ENCODE measurements around the gene ZNF324. TPM values are rescaled to one million over a fixed set of nuclear protein-coding genes. Genes with fewer than 3 reads are reported as not detected.

The ZNF324 gene
- total RNA-seq, 1 experiment from 2014 or later = 8.1 TPM

DNA sequence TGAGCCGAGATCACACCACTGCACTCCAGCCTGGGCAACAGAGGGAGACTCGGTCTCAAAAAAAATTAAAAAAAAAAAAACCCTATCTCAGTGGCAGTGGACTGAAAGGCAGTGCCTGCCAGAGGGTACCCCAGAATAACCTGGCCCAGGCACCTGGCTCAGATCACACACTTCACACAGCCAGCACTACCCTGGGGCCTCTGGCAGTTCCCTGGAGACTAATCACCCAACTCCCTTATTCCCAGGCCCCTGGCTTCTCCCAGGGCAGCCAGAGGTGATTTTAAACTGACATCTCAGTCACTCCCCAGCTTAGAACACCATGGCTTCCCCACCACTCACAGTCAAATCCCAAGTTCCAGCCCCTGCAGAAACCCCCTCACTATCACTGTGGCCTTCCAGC, 48.4 kb downstream of the ZNF324 start:
- CTCF ChIA-PET = no interaction called here
- H3K4me1 ChIP-seq (replicated peaks; ENCODE audit: insufficient read depth) = peaks cover 6% of the 10 kb centered on the region
- no peak overlapping the region for H3K27ac ChIP-seq
- no peaks in the 10 kb centered on the region for H3K9me2 ChIP-seq (ENCODE audit: insufficient read depth)
- H3K36me3 ChIP-seq (ENCODE audit: low read depth) = no peaks in the 10 kb centered on the region
- H2AFZ ChIP-seq = no peak overlapping the region
- POLR2A ChIA-PET (ENCODE audit: unreplicated experiment) = no interaction called here
- no peak overlapping the region for H3K4me2 ChIP-seq
- intact Hi-C loops (cut with micrococcal nuclease; ENCODE audit: unreplicated experiment) = loop anchor here (5.0 kb wide), 1 partner anchor 1413 kb away; no protein-coding TSS in a partner anchor
- no peaks in the 10 kb centered on the region for H4K20me1 ChIP-seq (ENCODE audit: insufficient read depth)
- TF ChIP-seq EZH2 (IDR thresholded peaks at IDR 0.05; ENCODE audit: low read depth) (no peak), CTCF (conservative IDR thresholded peaks at IDR 0.05) (no peak)
- DNase-seq = no peak
- peaks cover 12% of the 10 kb centered on the region; the same call in 1 of the 2 replicates for H3F3A ChIP-seq (ENCODE audit: insufficient read depth, low read depth)
- no peaks in the 10 kb centered on the region for H3K27me3 ChIP-seq (ENCODE audit: insufficient read depth, low read depth)
- H3K9me3 ChIP-seq (ENCODE audit: insufficient read depth, low read depth) = no peaks in the 10 kb centered on the region
- BruUV-seq (replicated peaks) = no TSS peak
- H3K79me2 ChIP-seq (ENCODE audit: low read depth) = peaks cover 18% of the 10 kb centered on the region
- no peak overlapping the region for H3K4me3 ChIP-seq

- peaks cover 18% of the 10 kb centered on the region for H3K79me2 ChIP-seq (ENCODE audit: low read depth)
- intact Hi-C loops (cut with micrococcal nuclease; ENCODE audit: unreplicated experiment) = loop anchor here (5.0 kb wide), 1 partner anchor 1414 kb away; no protein-coding TSS in a partner anchor
- H3K4me2 ChIP-seq = no peak overlapping the region
- H3K4me3 ChIP-seq = no peak overlapping the region
- peaks cover 10% of the 10 kb centered on the region for H3K4me1 ChIP-seq (replicated peaks; ENCODE audit: insufficient read depth)
- no peaks in the 10 kb centered on the region for H3K9me3 ChIP-seq (ENCODE audit: insufficient read depth, low read depth)
- peaks cover 14% of the 10 kb centered on the region; the same call in 1 of the 2 replicates for H3F3A ChIP-seq (ENCODE audit: insufficient read depth, low read depth)
- no peak overlapping the region for H3K27ac ChIP-seq
- H3K36me3 ChIP-seq (ENCODE audit: low read depth) = no peaks in the 10 kb centered on the region
- DNase-seq = no peak
- BruUV-seq (replicated peaks) = TSS peak; percentile 13
- no peak overlapping the region for H2AFZ ChIP-seq
- H3K27me3 ChIP-seq (ENCODE audit: insufficient read depth, low read depth) = no peaks in the 10 kb centered on the region
- ChIA-PET CTCF (no interaction called here), POLR2A (ENCODE audit: unreplicated experiment) (no interaction called here)
- no peaks in the 10 kb centered on the region for H4K20me1 ChIP-seq (ENCODE audit: insufficient read depth)
- TF ChIP-seq EZH2 (IDR thresholded peaks at IDR 0.05; ENCODE audit: low read depth) (no peak), CTCF (conservative IDR thresholded peaks at IDR 0.05) (no peak)
- no peaks in the 10 kb centered on the region for H3K9me2 ChIP-seq (ENCODE audit: insufficient read depth)
Measured at GRCh38 chr19:58516246-58516836, 49.5 kb downstream of the ZNF324 start.

DNA sequence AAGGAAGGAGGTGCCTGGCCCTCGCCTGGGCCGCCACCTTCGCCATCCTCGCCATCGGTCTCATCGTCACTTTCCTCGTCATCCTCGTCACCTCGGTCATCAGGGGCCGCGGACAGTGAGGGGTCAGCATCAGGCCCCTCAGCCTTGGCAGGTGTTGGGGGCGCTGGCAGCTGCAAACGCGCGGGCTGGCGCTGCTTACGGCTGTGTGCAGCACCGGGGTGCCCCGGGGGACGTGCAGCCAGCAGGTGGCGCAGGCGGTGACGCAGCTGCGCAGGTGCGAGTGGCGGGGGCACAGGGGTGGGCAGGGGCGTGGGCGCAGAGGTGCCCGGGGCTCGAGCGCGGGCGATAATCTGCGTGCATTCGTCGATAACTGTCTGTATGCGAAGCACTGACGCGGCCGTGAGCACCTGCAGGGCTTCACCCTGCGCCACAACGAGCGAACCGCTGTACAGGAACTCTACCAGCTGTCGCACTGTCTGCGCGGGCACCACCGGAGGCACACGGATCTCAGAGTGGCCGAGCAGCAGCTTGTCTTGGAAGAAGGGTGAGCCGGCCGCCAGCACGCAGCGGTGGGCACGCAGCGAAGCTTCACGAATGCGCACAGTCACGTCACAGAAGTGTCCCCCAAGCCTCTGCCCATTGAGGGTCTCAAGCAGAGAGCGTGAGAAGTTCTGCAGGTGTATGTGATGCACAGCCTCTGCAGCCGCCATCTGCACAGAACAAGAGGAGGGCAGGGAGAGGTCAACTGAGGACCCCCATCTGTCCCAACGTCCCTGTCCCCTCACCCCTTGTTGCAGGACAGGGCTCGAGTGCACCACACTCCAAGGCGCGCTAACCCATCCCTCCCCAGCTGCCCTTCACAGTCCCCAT, 50.3 kb downstream of the ZNF324 start:
- H3K27me3 ChIP-seq (ENCODE audit: insufficient read depth, low read depth) = no peaks in the 10 kb centered on the region
- H3K9me2 ChIP-seq (ENCODE audit: insufficient read depth) = no peaks in the 10 kb centered on the region
- no peaks in the 10 kb centered on the region for H3K9me3 ChIP-seq (ENCODE audit: insufficient read depth, low read depth)
- intact Hi-C loops (cut with micrococcal nuclease; ENCODE audit: unreplicated experiment) = loop anchor here (5.0 kb wide), 1 partner anchor 1415 kb away; no protein-coding TSS in a partner anchor
- ChIA-PET POLR2A (ENCODE audit: unreplicated experiment) (no interaction called here), CTCF (no interaction called here)
- H3K4me2 ChIP-seq = no peak overlapping the region
- no peak for DNase-seq
- H3K4me1 ChIP-seq (replicated peaks; ENCODE audit: insufficient read depth) = peaks cover 10% of the 10 kb centered on the region
- no peak overlapping the region for H3K27ac ChIP-seq
- H3F3A ChIP-seq (ENCODE audit: insufficient read depth, low read depth) = peaks cover 14% of the 10 kb centered on the region; the same call in 1 of the 2 replicates
- H3K79me2 ChIP-seq (ENCODE audit: low read depth) = peaks cover 18% of the 10 kb centered on the region
- no peaks in the 10 kb centered on the region for H3K36me3 ChIP-seq (ENCODE audit: low read depth)
- H3K4me3 ChIP-seq = no peak overlapping the region
- no TSS peak for BruUV-seq (replicated peaks)
- no peak overlapping the region for H2AFZ ChIP-seq
- H4K20me1 ChIP-seq (ENCODE audit: insufficient read depth) = no peaks in the 10 kb centered on the region
- TF ChIP-seq CTCF (conservative IDR thresholded peaks at IDR 0.05) = no peak
- no peak for TF ChIP-seq EZH2 (IDR thresholded peaks at IDR 0.05; ENCODE audit: low read depth)

All from PC-9 (cell line).